BE2C (cell line): ENCODE measurements around the gene EPS8.

Experiments used
- DNase-seq: peaks from one replicate; pipeline ENCODE4 v3.0.0-alpha.2; 2020
- H3K27me3 ChIP-seq: fragments of 250-450 bp; sonication (Bioruptor Pico); 2 replicates; pipeline ENCODE4 v1.5.1; 2020; ENCODE audit warnings: mild to moderate bottlenecking
- H3K36me3 ChIP-seq: fragments of 250-450 bp; sonication (Bioruptor Pico); 2 replicates; pipeline ENCODE4 v1.5.1; 2020; ENCODE audit warnings: mild to moderate bottlenecking
- H3K4me1 ChIP-seq: fragments of 250-450 bp; sonication (Bioruptor Pico); 2 replicates; pipeline ENCODE4 v1.5.1; 2020
- H3K4me3 ChIP-seq: 2 replicates; pipeline ENCODE4 v1.5.1; 2011; ENCODE audit warnings: low read depth, low read length
- H3K9me3 ChIP-seq: fragments of 250-450 bp; sonication (Bioruptor Pico); 2 replicates; pipeline ENCODE4 v1.5.1; 2020
- CTCF ChIP-seq: IDR thresholded peaks from 2 replicates; pipeline ENCODE4 v1.5.1; 2012; ENCODE audit warnings: mild to moderate bottlenecking, low read depth, low read length

Gene EPS8

DNA sequence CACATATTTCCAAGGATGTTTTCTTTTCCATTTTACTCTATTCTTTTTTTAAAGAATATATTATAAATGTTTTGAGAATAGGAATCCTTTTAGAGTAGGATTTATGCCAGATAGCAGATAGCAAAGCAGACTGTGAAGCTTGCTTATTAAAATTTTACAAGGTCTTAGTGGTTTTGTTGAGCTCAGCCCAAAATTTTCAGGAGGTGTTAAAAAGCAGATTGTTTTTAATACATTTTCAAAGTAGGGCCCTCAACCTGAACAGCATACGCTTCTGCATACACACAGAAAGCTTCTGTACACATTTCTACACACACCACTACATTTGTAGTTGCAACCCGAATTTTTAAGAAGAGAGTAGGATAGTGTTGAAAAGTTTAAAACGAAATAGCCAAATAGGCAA, 151.0 kb downstream of the EPS8 start:
- Histone ChIP-seq H3K36me3 (no peaks in the 10 kb centered on the region), H3K27me3 (peaks cover 26% of the 10 kb centered on the region), H3K9me3 (no peaks in the 10 kb centered on the region), H3K4me3 (no peak overlapping the region), H3K4me1 (no peaks in the 10 kb centered on the region)
- DNase-seq = no peak
- no peak for TF ChIP-seq CTCF

- Histone ChIP-seq H3K27me3 (peaks cover 27% of the 10 kb centered on the region), H3K36me3 (no peaks in the 10 kb centered on the region), H3K4me3 (no peak overlapping the region), H3K4me1 (no peaks in the 10 kb centered on the region), H3K9me3 (no peaks in the 10 kb centered on the region)
- no peak for TF ChIP-seq CTCF
- no peak for DNase-seq
These were observed 152.9 kb downstream of the EPS8 start for GRCh38 chr12:15636060-15636890.

DNA sequence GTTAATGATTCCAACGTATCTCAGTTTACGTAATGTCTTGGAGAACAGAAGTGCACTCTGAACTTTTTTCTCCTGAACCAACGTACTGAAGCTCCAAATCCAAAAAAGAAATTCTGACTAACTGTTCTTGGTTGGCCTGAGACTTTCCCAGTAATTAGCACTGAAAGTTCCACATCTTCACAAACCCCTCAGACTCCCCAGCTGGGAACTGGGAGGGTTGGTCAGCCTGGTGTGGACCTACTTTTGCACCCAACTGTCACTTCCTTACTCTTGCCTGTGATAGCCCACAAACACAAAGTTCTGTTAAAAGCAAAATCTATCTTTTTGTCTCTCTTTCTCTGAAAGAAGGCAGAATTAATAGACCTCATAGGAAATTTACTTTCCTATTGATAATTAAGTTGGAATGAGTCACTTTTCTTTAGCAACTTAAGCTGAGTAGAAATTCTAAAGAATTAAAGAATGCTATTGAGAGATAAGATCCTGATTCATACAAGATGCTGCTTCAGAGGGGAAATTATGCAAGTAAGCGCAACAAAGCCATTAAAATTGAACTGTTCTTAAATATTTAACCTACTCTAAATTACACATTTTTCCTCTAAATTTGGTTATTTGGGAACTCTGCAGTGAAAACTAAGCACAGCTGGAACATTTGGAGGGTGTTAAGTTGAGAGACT, 155.0 kb downstream of the EPS8 start:
- Histone ChIP-seq H3K36me3 (no peaks in the 10 kb centered on the region), H3K4me1 (no peaks in the 10 kb centered on the region), H3K27me3 (peaks cover 27% of the 10 kb centered on the region), H3K4me3 (no peak overlapping the region), H3K9me3 (no peaks in the 10 kb centered on the region)
- TF ChIP-seq CTCF = no peak
- no peak for DNase-seq

- no peak for TF ChIP-seq CTCF
- Histone ChIP-seq H3K27me3 (peaks cover 27% of the 10 kb centered on the region), H3K4me3 (no peak overlapping the region), H3K4me1 (no peaks in the 10 kb centered on the region), H3K36me3 (no peaks in the 10 kb centered on the region), H3K9me3 (no peaks in the 10 kb centered on the region)
- no peak for DNase-seq
These were observed 156.0 kb downstream of the EPS8 start for GRCh38 chr12:15633201-15633600.

DNA sequence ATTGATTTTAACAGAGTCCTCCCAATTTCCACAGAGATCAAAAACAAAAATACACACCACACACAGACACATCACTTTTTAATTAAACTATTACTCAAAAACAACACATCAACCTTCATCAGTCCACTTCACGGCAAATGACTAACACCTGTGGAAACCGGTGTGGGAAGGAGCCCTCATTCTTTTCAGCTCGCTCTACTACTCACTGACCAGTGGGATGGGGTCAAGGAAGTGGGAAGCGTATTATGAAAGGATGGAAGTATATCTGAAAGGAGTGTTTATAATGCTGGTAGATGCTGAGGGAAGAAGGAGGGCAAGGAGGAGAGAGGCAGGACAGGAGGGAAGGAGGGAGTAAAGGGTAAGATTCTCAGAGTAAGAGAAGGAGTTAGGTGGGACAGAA, 156.5 kb downstream of the EPS8 start:
- TF ChIP-seq CTCF = no peak
- DNase-seq = no peak
- no peaks in the 10 kb centered on the region for H3K4me1 ChIP-seq
- H3K4me3 ChIP-seq = no peak overlapping the region
- H3K9me3 ChIP-seq = no peaks in the 10 kb centered on the region
- H3K36me3 ChIP-seq = no peaks in the 10 kb centered on the region
- peaks cover 22% of the 10 kb centered on the region for H3K27me3 ChIP-seq
